HG02938 (cell line): Measurements from ENCODE around the gene TEX264.

Experiments used
- ATAC-seq: cut with Tn5 transposase; IDR thresholded peaks from one replicate; pipeline ENCODE4 v1.9.1; 2021; ENCODE audit warnings: mild to moderate bottlenecking, moderate library complexity; ENCODE audit not compliant: unreplicated experiment

Gene TEX264

DNA sequence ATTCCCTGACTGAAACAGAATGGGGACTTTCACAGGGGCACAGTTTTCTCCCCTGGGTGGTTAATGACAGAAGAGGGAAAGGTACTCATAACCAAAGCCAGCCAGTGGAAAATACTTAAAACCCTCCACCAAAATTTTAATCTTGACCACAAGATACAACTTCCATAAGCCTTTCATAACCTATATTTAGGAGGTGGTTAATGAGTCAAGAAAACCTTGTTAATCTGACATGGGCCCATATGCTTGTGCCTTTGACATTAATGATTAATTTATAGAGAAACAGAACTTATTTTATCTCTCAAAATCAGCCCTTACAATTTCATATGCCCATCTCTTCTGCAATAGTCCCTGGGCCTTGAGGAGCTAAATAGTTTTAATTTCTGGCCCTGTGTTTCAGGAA lies 76.8 kb downstream of the TEX264 start:
- ATAC-seq: no peak

DNA sequence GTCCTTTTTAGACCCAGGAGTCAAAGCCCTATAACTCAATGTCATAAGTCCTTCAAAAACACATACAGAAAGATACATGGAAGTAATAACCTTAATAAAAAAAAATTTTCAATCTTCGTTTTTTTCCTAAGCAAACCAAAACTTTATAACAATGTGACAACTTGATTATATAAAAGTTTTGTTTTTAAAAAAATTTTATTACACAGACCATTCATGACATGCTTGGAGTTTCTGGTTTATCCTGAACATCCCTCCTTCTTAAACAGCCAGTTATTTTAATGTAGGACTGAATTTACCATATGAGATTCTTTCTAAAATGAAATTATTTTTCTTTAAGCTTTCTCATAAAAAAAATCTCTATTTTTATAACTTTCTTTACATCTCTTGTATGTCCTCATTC lies 77.3 kb downstream of the TEX264 start:
- ATAC-seq: no peak

DNA sequence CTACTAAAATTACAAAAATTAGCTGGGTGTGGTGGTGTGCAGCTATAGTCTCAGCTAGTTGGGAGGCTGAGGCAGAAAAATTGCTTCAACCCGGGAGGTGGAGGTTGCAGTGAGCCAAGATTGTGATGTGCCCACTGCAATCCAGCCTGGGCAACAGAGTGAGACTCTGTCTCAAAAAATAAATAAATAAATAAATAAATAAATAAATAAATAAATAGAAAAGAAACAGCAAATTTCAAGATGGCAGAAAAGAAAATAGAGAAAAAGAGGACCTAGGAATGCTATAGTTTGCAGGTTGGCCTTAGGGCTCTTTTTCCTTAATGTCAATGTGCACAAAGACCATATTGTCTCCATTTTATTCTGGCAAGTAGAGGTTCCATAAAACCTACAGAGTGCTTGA lies 79.8 kb downstream of the TEX264 start:
- no peak for ATAC-seq

DNA sequence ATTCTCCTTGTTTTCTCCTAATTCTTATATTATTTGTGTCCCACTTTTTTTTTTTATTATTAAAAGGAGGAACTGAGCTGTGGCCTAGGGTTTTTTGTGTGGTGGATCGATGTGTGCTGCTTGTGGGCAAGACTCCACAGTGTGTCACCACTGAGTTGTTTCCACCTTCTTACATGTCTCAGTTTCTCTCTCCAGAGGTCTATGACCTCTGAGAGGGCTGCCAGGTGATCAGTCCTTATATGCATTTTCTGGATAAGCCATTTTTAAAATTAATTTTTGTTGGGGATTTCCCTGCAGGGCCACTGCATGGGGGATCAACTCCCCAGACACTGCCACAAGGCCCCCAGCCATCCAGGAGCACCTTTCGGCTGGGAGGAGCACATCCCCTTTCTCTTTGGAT lies 80.2 kb downstream of the TEX264 start:
- ATAC-seq: peak; percentile 51
